ENCODE measurements around the gene UBTD1.
"Not testable (repeated sequence)": the region's sequence is repeated elsewhere in the genome, so short reads cannot be mapped to it uniquely, and the experiment has no call there.

Gene UBTD1

GRCh38 chr10:97540669-97541500 lies 42.2 kb downstream of the UBTD1 start:
- no peak for DNase-seq

GRCh38 chr10:97542169-97543024 lies 43.7 kb downstream of the UBTD1 start:
- DNase-seq, result peak in 1 of 2 donors; percentile 47

- DNase-seq, result peak in 1 of 2 donors; percentile 73
Observed at GRCh38 chr10:97543025-97543546, 44.4 kb downstream of the UBTD1 start.

- DNase-seq, result no peak
Observed at GRCh38 chr10:97546456-97547270, 47.9 kb downstream of the UBTD1 start.

GRCh38 chr10:97547271-97547600 lies 48.5 kb downstream of the UBTD1 start:
- DNase-seq, result no peak

GRCh38 chr10:97547962-97548361 lies 49.2 kb downstream of the UBTD1 start:
- DNase-seq, result no peak

GRCh38 chr10:97548828-97549455 lies 50.2 kb downstream of the UBTD1 start:
- DNase-seq, result no peak

GRCh38 chr10:97549587-97550322 lies 51.0 kb downstream of the UBTD1 start:
- no peak for DNase-seq

GRCh38 chr10:97550336-97551149 lies 51.8 kb downstream of the UBTD1 start:
- DNase-seq, result no peak

GRCh38 chr10:97551271-97551670 lies 52.5 kb downstream of the UBTD1 start:
- DNase-seq, result no peak

- DNase-seq, result peak; percentile 60
Observed at GRCh38 chr10:97553575-97554031, 54.9 kb downstream of the UBTD1 start.

GRCh38 chr10:97554336-97554735 lies 55.6 kb downstream of the UBTD1 start:
- DNase-seq, result not testable (repeated sequence)

GRCh38 chr10:97555541-97555940 lies 56.8 kb downstream of the UBTD1 start:
- DNase-seq, result not testable (repeated sequence)

GRCh38 chr10:97560731-97561381 lies 62.1 kb downstream of the UBTD1 start:
- not testable (repeated sequence) for DNase-seq

- DNase-seq, result not testable (repeated sequence)
Observed at GRCh38 chr10:97561386-97562077, 62.8 kb downstream of the UBTD1 start.

- DNase-seq, result not testable (repeated sequence)
Observed at GRCh38 chr10:97562329-97562728, 63.6 kb downstream of the UBTD1 start.

GRCh38 chr10:97563337-97563736 lies 64.6 kb downstream of the UBTD1 start:
- DNase-seq, result no peak

- no peak for DNase-seq
Observed at GRCh38 chr10:97564776-97565175, 66.1 kb downstream of the UBTD1 start.

GRCh38 chr10:97566336-97566996 lies 67.7 kb downstream of the UBTD1 start:
- no peak for DNase-seq

Measured in CD4-positive, alpha-beta T cell treated with Interleukin-4 for 1 hour (primary cell).